Measurements from ENCODE around the gene MED16. TPM values are rescaled to one million over a fixed set of nuclear protein-coding genes. Genes with fewer than 3 reads are reported as not detected.
A peak's percentile ranks its signal among the peaks of the same experiment; 100 is the strongest.

Gene MED16
- total and polyA plus RNA-seq, 2 of the 13 experiments (the other 11 are each of a cell fraction or from before 2014, with no cell fraction given), result 13.3 to 14.8 TPM

- TF ChIP-seq RBM22 (optimal IDR thresholded peaks at IDR 0.05; ENCODE audit: low read length) (no peak), ZNF777 (CRISPR knock-in tag; IDR thresholded peaks at IDR 0.05) (no peak), ZBTB33 (CRISPR knock-in tag; IDR thresholded peaks at IDR 0.05) (0 out of 2 replicates have a peak, but pooled peaks have one; percentile 9), MAZ (IDR thresholded peaks at IDR 0.05; ENCODE audit: borderline replicate concordance, low read depth, low read length) (peak; percentile 21; the same call in 1 of the 2 replicates), MAZ (CRISPR knock-in tag; IDR thresholded peaks at IDR 0.05; ENCODE audit: low read depth) (peak; percentile 71), CTCF (CRISPR knock-in tag; IDR thresholded peaks at IDR 0.05) (no peak), SP5 (CRISPR knock-in tag; IDR thresholded peaks at IDR 0.05; ENCODE audit: borderline replicate concordance, low read depth) (peak; percentile 45), ZNF788 (CRISPR knock-in tag; IDR thresholded peaks at IDR 0.05; ENCODE audit: borderline replicate concordance) (no peak; the same call in 1 of the 2 replicates), ELF3 (CRISPR knock-in tag; IDR thresholded peaks at IDR 0.05) (no peak), SOX13 (IDR thresholded peaks at IDR 0.05) (no peak), SOX13 (CRISPR knock-in tag; conservative IDR thresholded peaks at IDR 0.05 in 1 of 2, IDR thresholded peaks at IDR 0.05 in 1 of 2) (peak in 1 of 2 experiments; percentile 57; a peak in 2 of 4 replicates), ZNF691 (CRISPR knock-in tag; IDR thresholded peaks at IDR 0.05; ENCODE audit: borderline replicate concordance, low read depth) (no peak), KDM1A (CRISPR knock-in tag; IDR thresholded peaks at IDR 0.05) (no peak), ZNF710 (CRISPR knock-in tag; IDR thresholded peaks at IDR 0.05; ENCODE audit: borderline replicate concordance) (no peak), AGO1 (IDR thresholded peaks at IDR 0.05; ENCODE audit: low read depth, low read length, poor library complexity, severe bottlenecking) (no peak), ZHX1 (CRISPR knock-in tag; IDR thresholded peaks at IDR 0.05; ENCODE audit: low read depth) (no peak), ZNF629 (CRISPR knock-in tag; conservative IDR thresholded peaks at IDR 0.05) (no peak), ZNF468 (CRISPR knock-in tag; IDR thresholded peaks at IDR 0.05) (no peak), ELF1 (CRISPR knock-in tag; IDR thresholded peaks at IDR 0.05) (no peak), RARA (CRISPR knock-in tag; IDR thresholded peaks at IDR 0.05) (0 out of 2 replicates have a peak, but pooled peaks have one; percentile 12)
These were observed 33.8 kb upstream of the MED16 start (continued) for GRCh38 chr19:926589-927350.
